GM12891 (cell line): ENCODE data around the gene MYH9.

ENCODE experiments used
- DNase-seq: peaks from one replicate; pipeline ENCODE4 v3.0.0; 2011; ENCODE audit warnings: low spot score; ENCODE audit not compliant: insufficient read length
- FAIRE-seq: peaks from 2 replicates; lab custom pipeline; 2011; peaks lifted over from hg19 to GRCh38; lab: Jason Lieb, UNC
- PAX5 ChIP-seq: IDR thresholded peaks from 2 replicates; pipeline ENCODE4 v1.6.1; 2011; ENCODE audit warnings: low read length, moderate library complexity, mild to moderate bottlenecking; ENCODE audit not compliant: insufficient read depth, severe bottlenecking
- POLR2A ChIP-seq: IDR thresholded peaks from 2 replicates; pipeline ENCODE4 v1.6.1; 2011; ENCODE audit warnings: low read depth, low read length, control low read depth
- POLR2AphosphoS5 ChIP-seq: IDR thresholded peaks from 2 replicates; pipeline ENCODE4 v1.6.1; 2011; ENCODE audit warnings: low read depth, low read length, control low read depth
- POU2F2 ChIP-seq: IDR thresholded peaks from 2 replicates; pipeline ENCODE4 v1.6.1; 2011; ENCODE audit warnings: low read depth, mild to moderate bottlenecking, control low read depth, low read length, moderate library complexity
- SPI1 ChIP-seq: IDR thresholded peaks from 2 replicates; pipeline ENCODE4 v1.6.1; 2011; ENCODE audit warnings: low read depth, low read length, control low read depth
- TAF1 ChIP-seq: IDR thresholded peaks from 2 replicates; pipeline ENCODE4 v1.6.1; 2011; ENCODE audit warnings: low read depth, low read length, control low read depth

MYH9 gene

GRCh38 chr22:36350751-36351594 lies 36.8 kb downstream of the MYH9 start:
- TF ChIP-seq TAF1 (no peak), POLR2A (no peak), SPI1 (no peak), PAX5 (no peak), POLR2AphosphoS5 (no peak), POU2F2 (no peak)
- FAIRE-seq (no peak), DNase-seq (no peak)

- no peak for TF ChIP-seq SPI1
- TF ChIP-seq POLR2A: no peak
- no peak for TF ChIP-seq POLR2AphosphoS5
- no peak for TF ChIP-seq POU2F2
- TF ChIP-seq TAF1: no peak
- no peak for TF ChIP-seq PAX5
- DNase-seq: no peak
- FAIRE-seq: peak; percentile 5
Measured at GRCh38 chr22:36349726-36350125, 38.0 kb downstream of the MYH9 start.

- no peak for TF ChIP-seq SPI1
- no peak for TF ChIP-seq POLR2A
- TF ChIP-seq PAX5: no peak
- no peak for TF ChIP-seq TAF1
- TF ChIP-seq POU2F2: no peak
- TF ChIP-seq POLR2AphosphoS5: no peak
- DNase-seq: no peak
- FAIRE-seq: no peak
Measured at GRCh38 chr22:36348760-36349159, 39.0 kb downstream of the MYH9 start.

GRCh38 chr22:36347094-36347493 lies 40.7 kb downstream of the MYH9 start:
- FAIRE-seq: no peak
- no peak for TF ChIP-seq PAX5
- no peak for TF ChIP-seq POU2F2
- no peak for TF ChIP-seq POLR2AphosphoS5
- no peak for TF ChIP-seq TAF1
- no peak for TF ChIP-seq POLR2A
- TF ChIP-seq SPI1: no peak

GRCh38 chr22:36344106-36344827 lies 43.5 kb downstream of the MYH9 start:
- TF ChIP-seq POLR2AphosphoS5 (no peak), TAF1 (no peak), SPI1 (no peak), POU2F2 (no peak), PAX5 (no peak), POLR2A (0 out of 2 replicates have a peak, but pooled peaks have one; percentile 8)
- FAIRE-seq (peak; percentile 38), DNase-seq (no peak)

More at GRCh38 chr22:36347094-36347493, 40.7 kb downstream of the MYH9 start:
- no peak for DNase-seq

GRCh38 chr22:36343720-36344105 lies 44.1 kb downstream of the MYH9 start:
- FAIRE-seq (no peak), DNase-seq (no peak)
- TF ChIP-seq SPI1: no peak
- TF ChIP-seq POLR2A: 0 out of 2 replicates have a peak, but pooled peaks have one; percentile 46

GRCh38 chr22:36343070-36343719 lies 44.6 kb downstream of the MYH9 start:
- DNase-seq (no peak), FAIRE-seq (no peak)
- no peak for TF ChIP-seq POLR2A
- TF ChIP-seq POU2F2: no peak
- TF ChIP-seq SPI1: no peak
- TF ChIP-seq TAF1: no peak
- TF ChIP-seq POLR2AphosphoS5: no peak
- TF ChIP-seq PAX5: no peak

- FAIRE-seq (no peak), DNase-seq (no peak)
- no peak for TF ChIP-seq PAX5
- TF ChIP-seq POLR2AphosphoS5: no peak
Measured at GRCh38 chr22:36341640-36342041, 46.1 kb downstream of the MYH9 start.

GRCh38 chr22:36340621-36341020 lies 47.1 kb downstream of the MYH9 start:
- DNase-seq (no peak), FAIRE-seq (no peak)
- TF ChIP-seq POLR2A (no peak), SPI1 (no peak), POLR2AphosphoS5 (no peak), POU2F2 (no peak), PAX5 (no peak), TAF1 (no peak)
